Activated T-cell treated with anti-CD3 and anti-CD28 coated beads for 1 hour (primary cell): ENCODE results near the gene ZNF780A.
"Not testable (repeated sequence)": the region's sequence is repeated elsewhere in the genome, so short reads cannot be mapped to it uniquely, and the experiment has no call there.

ENCODE experiments used
- DNase-seq: peaks from one replicate; pipeline ENCODE4 v3.0.0-alpha.2; 2020; ENCODE audit warnings: low read depth

The ZNF780A gene

DNA sequence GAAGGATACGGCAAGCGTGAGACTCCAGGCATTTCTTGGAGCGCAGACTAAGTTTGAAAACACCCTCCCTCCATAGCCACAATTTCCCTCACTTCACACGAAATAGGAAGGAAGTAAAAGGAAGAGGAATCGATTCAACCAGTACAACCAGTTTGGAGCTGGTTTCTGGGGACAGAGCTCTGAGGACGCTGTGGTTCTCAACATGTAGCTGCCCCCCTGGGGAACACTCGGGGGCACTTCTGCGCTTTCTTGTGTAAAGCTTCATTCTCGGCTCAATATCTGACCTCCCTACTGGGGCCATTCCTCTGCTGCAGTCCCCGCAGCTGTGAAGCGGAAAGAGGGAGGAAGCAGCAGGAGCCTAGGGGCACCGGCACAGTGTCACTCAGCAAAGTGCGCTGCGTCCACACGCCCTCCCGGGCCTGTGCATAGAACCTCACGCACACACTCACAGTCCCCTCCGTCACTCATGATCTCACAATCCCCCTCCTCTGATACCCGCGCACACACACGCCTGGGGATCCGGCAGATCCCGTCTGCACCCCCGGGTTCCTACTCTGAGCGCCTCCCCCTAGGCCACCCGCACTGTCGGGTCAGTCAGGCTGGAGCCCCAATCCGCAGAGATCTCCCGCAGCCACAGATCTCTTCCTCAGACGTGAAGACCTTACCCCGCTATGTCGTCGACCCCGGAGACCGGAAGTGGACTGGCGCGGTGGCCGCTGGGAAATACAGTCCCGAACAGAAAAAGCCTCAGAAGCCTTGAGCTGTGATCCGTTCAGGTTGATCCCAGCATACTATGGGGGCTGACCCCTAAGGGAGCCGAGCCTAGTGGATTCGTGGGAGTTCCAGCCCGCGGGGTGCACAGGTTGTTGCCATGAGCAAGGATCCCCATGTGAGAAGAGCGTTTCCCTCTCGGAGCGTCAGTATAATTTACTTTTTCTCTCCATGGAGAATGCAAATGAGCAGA lies at the start of gene ZNF780A:
TSS of gene ZNF780A (minus strand) at position 703 of the 964 bp plus-strand sequence. CDS start 6,190 bp downstream, outside the sequence.
- DNase-seq = peak; percentile 60

DNA sequence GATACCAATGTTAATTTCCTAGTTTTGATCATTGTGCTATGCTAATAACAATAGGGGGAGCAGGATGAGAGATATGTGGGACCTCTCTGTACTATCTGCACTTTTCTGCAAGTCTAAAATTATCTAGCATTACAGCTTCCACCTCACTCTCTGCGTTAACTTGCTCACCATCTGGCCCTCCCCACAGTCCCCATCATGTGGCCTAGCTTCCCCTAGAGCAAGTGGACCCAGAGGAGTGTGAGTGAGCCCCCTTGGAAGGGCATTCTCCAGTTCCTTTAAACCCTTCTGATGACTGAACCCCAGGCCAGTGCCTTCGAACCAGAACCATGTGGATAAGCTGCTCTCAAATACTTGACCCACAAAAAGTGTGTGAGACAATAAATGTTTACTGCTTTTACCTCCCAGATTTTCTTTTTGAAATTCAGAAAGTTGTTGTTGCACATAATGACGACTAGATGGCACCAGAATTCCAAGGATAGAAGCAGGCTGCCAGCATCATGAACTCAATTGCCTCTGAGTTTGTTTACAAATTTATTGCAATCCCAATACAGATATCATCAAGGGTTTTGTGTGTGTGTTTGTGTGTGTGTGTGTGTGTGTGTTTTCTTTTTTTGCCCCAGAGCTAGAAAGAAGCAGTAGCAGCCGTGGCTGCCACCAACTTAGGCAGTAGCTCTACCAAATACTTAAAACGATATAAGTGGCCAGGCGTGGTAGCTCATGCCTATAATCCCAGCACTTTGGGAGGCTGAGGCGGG lies 49.0 kb upstream of the ZNF780A start:
- DNase-seq = no peak

GRCh38 chr19:40136818-40137217 lies 46.1 kb upstream of the ZNF780A start:
- no peak for DNase-seq

GRCh38 chr19:40134866-40135265 lies 44.1 kb upstream of the ZNF780A start:
- DNase-seq = no peak

DNA sequence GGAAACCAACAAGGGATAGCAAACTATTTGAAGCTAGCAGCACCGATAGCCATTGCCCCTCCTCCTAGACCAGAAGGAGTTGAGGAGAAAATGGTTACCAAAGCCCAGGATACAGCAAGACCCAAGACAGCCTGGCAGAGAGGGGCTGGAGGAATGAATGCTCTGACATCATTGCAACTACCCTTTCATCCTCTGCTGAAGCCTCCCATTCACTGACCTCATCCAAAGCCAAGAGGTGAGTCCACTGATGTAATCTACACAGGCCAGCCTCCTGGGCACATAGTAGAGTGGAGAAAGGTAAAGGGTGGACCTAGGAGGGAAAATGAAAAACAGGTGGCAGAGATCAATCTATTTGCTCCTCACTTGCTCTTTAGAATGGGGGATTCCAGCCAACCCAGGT lies 42.7 kb upstream of the ZNF780A start:
- DNase-seq = no peak

GRCh38 chr19:40130013-40130412 lies 39.3 kb upstream of the ZNF780A start:
- DNase-seq = no peak

- no peak for DNase-seq
These were observed 38.7 kb upstream of the ZNF780A start for GRCh38 chr19:40129425-40129824.

GRCh38 chr19:40128991-40129390 lies 38.2 kb upstream of the ZNF780A start:
- DNase-seq = no peak

DNA sequence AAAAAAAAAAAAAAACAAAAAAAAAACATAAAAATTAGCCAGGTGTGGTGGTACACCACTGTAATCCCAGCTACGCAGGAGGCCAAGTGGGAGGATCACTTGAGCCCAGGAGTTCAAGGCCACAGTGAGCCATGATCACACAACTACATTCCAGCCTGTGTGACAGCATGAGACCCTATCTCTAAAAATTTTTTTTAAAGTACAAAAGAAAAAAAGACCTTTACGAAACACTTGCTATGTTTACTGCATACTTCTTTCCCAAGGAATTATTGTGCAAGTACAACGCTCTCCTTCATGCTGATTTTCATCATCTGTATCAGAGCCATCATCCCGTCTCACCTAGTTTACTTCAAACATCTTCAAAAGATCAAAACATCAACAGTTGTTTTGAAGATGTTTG lies 28.6 kb upstream of the ZNF780A start:
- no peak for DNase-seq

GRCh38 chr19:40118638-40119037 lies 27.9 kb upstream of the ZNF780A start:
- not testable (repeated sequence) for DNase-seq

- DNase-seq = no peak
These were observed 25.3 kb upstream of the ZNF780A start for GRCh38 chr19:40116075-40116474.

- not testable (repeated sequence) for DNase-seq
These were observed 23.4 kb upstream of the ZNF780A start for GRCh38 chr19:40114119-40114518.

- not testable (repeated sequence) for DNase-seq
These were observed 21.5 kb upstream of the ZNF780A start for GRCh38 chr19:40112271-40112670.

DNA sequence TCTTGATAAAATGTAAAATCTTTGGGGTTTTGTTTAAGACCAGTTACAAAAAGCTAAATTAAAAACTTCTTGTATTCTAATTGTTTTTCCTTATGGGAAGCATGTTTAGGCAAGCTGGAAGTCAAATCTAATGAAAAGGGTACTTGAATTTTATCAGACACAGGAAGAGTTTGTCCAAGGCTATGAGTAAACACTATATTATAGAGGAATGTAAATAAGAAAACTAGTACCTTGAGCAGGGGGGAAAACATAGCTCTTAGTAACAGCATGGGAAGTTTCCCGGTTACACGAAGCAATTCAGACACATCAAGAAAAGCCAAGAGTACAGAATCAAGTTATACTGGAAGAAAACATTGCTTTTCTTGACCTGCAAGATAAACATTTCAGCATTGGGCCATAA lies 19.8 kb upstream of the ZNF780A start:
- no peak for DNase-seq

GRCh38 chr19:40104754-40105153 lies 14.0 kb upstream of the ZNF780A start:
- no peak for DNase-seq

DNA sequence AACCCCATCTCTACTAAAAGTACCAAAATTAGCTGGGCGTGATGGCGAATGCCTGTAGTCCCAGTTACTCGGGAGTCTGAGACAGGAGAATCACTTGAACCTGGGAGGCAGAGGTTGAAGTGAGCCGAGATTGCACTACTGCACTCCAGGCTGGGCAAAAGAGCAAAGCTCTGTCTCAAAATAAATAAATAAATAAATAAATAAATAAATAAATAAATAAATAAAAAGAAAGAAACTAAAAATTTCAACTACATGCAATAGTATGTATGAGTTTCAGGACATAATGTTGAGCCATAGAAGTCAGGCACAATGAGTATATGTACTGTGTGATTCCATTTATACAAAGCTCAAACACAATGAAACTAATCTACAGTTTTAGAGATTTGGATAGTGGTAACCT lies 12.9 kb upstream of the ZNF780A start:
- no peak for DNase-seq

GRCh38 chr19:40101813-40102212 lies 11.1 kb upstream of the ZNF780A start:
- no peak for DNase-seq

- no peak for DNase-seq
These were observed 2.7 kb upstream of the ZNF780A start for GRCh38 chr19:40093416-40093815.

- DNase-seq = no peak
These were observed 724 bp upstream of the ZNF780A start for GRCh38 chr19:40091205-40092129.

DNA sequence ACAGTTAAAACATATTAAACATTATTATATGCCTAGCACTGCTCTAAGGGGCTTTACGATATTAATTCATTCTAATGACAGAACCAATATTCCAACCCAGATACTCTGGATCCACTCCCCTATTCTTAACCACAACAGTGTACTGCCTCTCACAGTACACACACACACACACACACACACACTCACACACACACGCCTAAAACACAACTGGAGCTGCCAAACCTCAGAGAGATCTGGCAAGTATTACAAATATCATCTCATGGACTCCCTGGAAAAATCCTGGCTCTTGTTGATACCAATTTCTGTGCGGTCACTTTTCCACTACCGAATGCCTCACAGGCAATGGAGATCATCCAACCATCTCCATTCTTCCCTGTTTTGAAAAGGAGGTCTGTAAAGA lies 1.3 kb downstream of the ZNF780A start:
- no peak for DNase-seq

DNA sequence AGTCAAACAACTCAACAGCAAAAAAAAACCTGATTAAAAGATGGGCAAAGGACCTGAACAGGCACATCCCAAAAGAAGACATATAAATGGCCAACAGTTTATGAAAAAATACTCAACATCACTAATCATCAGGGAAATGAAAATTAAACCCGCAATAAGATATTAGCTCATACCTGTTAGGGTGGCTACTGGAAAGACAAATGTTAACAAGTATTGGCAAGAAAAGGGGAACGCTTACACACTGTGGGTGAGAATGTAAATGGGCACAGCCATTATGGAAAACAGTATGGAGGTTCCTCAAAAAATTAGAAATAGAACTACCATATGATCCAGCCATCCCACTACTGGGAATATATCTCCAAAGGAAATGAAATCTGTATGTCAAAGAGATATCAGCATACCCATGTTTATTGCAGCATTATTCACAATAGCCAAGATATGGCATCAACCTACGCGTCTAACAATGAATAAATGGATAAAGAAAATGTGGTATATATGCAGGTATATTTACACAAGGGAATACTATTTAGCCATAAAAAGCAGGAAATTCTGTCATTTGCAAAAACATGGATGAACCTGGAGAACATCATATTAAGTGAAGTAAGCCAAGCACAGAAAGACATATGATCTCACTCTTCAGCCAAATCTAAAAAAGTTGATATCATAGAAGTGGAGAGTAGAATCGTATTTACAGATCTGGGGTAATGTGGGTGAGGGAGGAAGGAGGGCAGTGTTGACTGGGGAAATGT lies 2.3 kb downstream of the ZNF780A start:
- no peak for DNase-seq
